Fibroblast of pulmonary artery (primary cell): ENCODE measurements around the gene ANXA2.

Source experiments
- DNase-seq: peaks from one replicate; pipeline ENCODE4 v3.0.0-alpha.2; 2010; ENCODE audit warnings: low read depth
- H3K4me3 ChIP-seq: replicated peaks from 2 replicates; pipeline ENCODE4 v1.5.1; 2011; ENCODE audit warnings: low read depth, mild to moderate bottlenecking, control low read depth, low read length, moderate library complexity
- TF ChIP-seq, protein P1 (sequence below): IDR thresholded peaks from 2 replicates; pipeline ENCODE4 v1.5.1; 2011; ENCODE audit warnings: mild to moderate bottlenecking, control low read depth, low read length, inconsistent platforms; ENCODE audit errors: missing control alignments

Gene ANXA2

DNA sequence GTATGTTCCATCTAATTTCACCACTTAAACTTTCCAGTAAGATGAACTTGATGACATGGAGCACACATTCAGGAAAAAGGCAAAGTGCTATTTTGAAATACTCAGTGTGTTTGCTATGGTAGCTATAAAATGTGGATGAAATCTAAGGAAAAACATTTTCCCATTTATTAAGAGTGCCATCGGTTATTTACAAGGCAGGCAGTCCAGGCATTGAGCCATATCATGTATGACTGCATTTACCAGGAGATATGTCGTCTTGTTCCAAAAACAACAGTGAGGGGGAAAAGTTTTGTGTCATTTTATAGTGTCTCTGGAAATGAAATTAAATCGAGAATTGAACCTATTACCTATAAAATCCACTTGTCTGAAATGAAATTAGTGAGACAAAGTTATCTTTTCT lies 13.7 kb downstream of the ANXA2 start:
- TF ChIP-seq, protein P1, sequence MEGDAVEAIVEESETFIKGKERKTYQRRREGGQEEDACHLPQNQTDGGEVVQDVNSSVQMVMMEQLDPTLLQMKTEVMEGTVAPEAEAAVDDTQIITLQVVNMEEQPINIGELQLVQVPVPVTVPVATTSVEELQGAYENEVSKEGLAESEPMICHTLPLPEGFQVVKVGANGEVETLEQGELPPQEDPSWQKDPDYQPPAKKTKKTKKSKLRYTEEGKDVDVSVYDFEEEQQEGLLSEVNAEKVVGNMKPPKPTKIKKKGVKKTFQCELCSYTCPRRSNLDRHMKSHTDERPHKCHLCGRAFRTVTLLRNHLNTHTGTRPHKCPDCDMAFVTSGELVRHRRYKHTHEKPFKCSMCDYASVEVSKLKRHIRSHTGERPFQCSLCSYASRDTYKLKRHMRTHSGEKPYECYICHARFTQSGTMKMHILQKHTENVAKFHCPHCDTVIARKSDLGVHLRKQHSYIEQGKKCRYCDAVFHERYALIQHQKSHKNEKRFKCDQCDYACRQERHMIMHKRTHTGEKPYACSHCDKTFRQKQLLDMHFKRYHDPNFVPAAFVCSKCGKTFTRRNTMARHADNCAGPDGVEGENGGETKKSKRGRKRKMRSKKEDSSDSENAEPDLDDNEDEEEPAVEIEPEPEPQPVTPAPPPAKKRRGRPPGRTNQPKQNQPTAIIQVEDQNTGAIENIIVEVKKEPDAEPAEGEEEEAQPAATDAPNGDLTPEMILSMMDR = no peak
- H3K4me3 ChIP-seq = no peak overlapping the region
- peak; percentile 64 for DNase-seq

DNA sequence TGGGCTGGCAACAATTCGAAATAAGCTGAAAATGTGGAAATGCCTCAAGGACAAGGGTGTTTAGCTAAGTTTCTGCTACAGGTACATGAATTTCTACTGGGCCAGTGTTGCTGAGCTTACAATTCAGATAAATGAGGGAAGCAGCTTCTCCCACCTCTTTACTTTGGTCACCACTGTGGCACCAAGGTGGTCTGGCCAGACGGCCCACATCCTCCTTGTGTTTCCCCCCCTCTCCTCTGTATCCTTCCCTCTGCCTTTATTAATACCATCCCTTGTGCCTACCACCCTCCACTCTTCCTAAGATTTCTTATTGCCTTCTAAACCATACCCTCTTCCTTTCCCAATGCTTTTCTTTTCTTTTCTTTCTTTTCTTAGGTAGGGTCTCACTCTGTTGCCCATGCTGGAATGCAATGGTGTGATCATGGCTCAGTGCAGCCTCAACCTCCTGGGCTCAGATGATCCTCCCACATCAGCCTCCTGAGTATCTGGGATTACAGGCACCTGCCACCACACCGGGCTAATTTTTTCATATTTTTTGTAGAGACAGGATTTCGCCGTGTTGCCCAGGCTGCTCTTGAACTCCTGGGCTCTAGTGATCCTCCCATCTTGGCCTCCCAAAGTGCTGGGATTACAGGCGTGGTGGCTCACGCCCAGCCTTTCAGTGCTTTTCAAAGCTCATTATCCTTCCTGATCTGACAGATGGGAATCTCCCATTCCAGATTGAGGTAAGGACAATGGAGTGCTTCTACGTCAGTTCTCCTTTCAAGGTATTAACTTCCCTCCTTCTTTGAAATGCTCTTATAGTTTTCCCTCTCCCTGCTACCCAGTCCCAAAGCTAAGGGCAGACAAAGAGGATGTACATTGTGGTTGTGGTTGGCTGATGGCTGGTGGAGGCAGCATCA lies 14.8 kb downstream of the ANXA2 start:
- TF ChIP-seq, protein P1 = no peak
- H3K4me3 ChIP-seq = no peak overlapping the region
- no peak for DNase-seq

DNA sequence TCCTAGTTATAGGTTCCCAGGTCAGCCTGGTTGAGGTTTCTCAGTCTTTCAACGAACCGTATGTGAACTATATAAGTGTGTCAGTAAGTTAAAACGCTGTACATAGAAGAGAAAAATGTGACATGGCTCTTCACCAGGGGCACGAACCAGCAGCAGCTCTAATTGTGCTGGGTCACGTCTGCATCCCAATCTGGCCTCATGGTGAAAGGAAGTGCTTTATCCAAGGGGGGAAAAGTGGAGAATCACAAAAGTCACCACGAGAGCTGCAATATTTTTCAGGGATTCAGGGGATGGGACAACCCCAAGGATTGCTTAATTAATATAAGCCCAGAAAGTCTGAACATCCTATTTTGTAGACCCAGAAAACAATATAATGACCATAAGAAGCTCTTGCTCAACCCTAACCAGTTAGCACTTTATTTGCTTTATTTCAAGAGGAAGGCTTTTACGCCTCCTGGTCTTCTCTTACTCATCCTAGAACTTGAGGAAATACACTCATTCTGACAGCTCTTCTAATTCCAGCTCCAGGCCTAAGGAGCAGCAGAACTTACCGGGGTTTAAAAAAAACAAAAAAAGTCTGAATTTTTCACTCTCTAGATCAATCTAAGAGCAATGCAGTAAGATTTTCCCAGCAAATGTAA lies 16.5 kb downstream of the ANXA2 start:
- no peak overlapping the region for H3K4me3 ChIP-seq
- TF ChIP-seq, protein P1 = no peak
- peak; percentile 53 for DNase-seq

DNA sequence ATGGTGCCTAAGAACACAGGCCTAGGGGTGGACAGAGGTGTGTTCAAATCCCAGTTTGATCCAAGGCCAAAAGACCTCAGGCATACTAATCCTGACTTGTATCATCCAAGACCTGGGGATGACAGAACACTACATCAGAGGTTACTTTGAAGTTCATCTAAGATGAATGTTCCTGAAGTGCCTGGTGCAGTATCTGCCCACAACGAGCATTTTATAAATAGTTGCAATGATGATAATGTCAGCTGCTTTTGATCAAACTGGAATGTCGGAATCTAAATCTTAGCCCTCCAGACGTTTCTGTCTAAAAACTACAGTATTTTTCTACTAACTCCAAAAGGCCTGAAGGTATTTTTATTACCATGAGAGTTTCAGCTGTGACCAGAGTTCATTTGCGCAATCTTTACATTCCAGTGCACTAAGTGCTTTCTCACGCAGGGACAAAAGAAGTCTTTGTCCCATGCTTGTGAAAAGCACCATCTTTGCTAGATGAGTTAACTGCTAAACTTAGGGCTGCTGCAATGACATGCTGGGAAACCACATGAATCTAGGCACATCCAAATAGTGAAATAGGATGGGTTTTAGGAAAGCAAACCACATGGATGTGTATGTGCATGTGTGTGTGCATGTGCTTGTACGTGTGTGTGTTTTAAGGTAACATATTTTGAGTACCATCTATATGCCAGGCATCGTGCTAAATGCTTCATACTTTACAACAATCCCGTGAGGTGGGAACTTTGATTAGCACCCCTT lies 18.1 kb downstream of the ANXA2 start:
- DNase-seq = peak; percentile 95
- no peak overlapping the region for H3K4me3 ChIP-seq
- TF ChIP-seq, protein P1 = no peak

DNA sequence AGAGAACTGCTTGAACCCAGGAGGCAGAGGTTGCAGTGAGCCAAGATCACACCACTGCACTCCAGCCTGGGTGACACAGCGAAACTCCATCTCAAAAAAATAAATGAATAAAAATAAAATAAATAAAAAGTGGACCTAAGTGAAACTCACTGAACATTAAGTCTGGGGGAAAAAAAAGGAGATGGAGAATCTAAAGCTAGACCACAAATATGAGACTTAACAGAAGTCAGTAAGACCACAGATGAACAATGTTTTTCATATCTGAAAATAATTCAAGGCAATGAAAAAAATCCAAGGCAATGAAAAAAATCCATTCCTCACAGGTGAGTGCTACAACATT lies 18.6 kb downstream of the ANXA2 start:
- DNase-seq = no peak
- TF ChIP-seq, protein P1 = no peak
- H3K4me3 ChIP-seq = no peak overlapping the region

DNA sequence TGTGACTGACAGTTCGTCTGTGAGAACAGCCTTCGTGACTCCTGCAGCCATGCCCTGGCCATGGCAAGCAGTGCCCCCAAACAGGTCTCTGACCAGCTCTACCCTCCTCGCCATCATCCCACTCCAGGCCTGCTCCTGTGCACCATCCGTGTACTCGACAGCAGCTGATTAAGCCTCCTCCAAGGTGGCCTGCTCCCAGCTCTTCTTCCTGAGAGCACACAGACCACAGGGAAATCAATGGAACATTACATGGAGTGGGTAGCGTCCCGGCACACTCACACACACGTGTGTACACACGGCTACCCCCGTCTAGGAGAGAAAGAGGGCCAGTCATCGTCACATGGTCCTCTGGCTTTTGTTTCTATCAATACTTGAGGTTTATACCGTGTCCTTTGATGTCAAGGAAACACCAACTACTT lies 21.1 kb downstream of the ANXA2 start:
- TF ChIP-seq, protein P1 = no peak
- no peak for DNase-seq
- no peak overlapping the region for H3K4me3 ChIP-seq
